KMS-11 (cell line): ENCODE measurements around the gene SFRP2.

Source experiments
- H2AFZ ChIP-seq: fragments of 200-600 bp; sonication (generic); 2 replicates; pipeline ENCODE4 v1.6.1; 2016; ENCODE audit warnings: antibody characterized with exemption, mixed run types, low read depth
- H3K27ac ChIP-seq: fragments of 200-600 bp; sonication (generic); 2 replicates; pipeline ENCODE4 v1.6.1; 2016; ENCODE audit warnings: mild to moderate bottlenecking, mixed run types
- H3K27me3 ChIP-seq: fragments of 200-600 bp; sonication (generic); 2 replicates; pipeline ENCODE4 v1.6.1; 2017; ENCODE audit warnings: mild to moderate bottlenecking, low read depth, mixed run types, moderate library complexity; ENCODE audit not compliant: insufficient read depth
- H3K36me3 ChIP-seq: fragments of 200-600 bp; sonication (generic); 2 replicates; pipeline ENCODE4 v1.6.1; 2017; ENCODE audit warnings: mild to moderate bottlenecking, mixed run types; ENCODE audit not compliant: insufficient read depth
- H3K4me1 ChIP-seq: fragments of 200-600 bp; sonication (generic); 2 replicates; pipeline ENCODE4 v1.6.1; 2016; ENCODE audit warnings: mild to moderate bottlenecking, low read depth, mixed run types; ENCODE audit not compliant: poor library complexity, severe bottlenecking
- H3K4me2 ChIP-seq: fragments of 200-600 bp; sonication (generic); 2 replicates; pipeline ENCODE4 v1.7.0; 2016; ENCODE audit warnings: mild to moderate bottlenecking, mixed run types
- H3K4me3 ChIP-seq: fragments of 200-600 bp; sonication (generic); IDR thresholded peaks from 2 replicates; pipeline ENCODE4 v1.6.1; 2017; ENCODE audit warnings: low read depth, low read length, mixed read lengths; ENCODE audit not compliant: insufficient read depth
- H3K79me2 ChIP-seq: fragments of 200-600 bp; sonication (generic); 2 replicates; pipeline ENCODE4 v1.6.1; 2016; ENCODE audit warnings: low read depth, mixed run types; ENCODE audit not compliant: insufficient read depth
- H3K9ac ChIP-seq: fragments of 200-600 bp; sonication (generic); 2 replicates; pipeline ENCODE4 v1.6.1; 2016; ENCODE audit warnings: mild to moderate bottlenecking, mixed run types
- H4K20me1 ChIP-seq: fragments of 200-600 bp; sonication (generic); 2 replicates; pipeline ENCODE4 v1.6.1; 2016; ENCODE audit warnings: mild to moderate bottlenecking, mixed run types; ENCODE audit not compliant: insufficient read depth
- TF ChIP-seq, protein P1 (sequence below): fragments of 200-600 bp; sonication (generic); conservative IDR thresholded peaks from 2 replicates; pipeline ENCODE4 v1.6.1; 2017; ENCODE audit warnings: low read depth, mild to moderate bottlenecking, antibody characterized with exemption, low read length, moderate library complexity, mixed read lengths

SFRP2 gene

DNA sequence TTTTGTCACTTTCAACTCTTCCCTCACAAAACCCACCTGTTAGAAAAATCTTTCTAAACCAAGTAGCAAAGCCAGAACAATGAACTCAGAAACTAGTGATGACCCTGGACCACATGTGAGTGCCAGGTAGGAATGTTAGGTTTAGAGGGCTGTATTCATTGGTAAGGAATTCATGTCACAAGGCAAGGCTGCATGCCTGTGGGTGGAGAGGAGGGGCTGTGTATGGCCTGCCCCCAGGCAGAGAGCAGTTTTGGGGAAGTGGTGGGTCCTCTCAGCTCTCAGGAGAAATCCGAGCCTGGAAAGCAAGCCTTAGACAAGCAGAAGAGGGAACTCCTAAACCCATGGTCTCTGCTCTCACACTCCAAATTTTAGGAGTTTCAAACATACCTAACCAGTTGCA, 31.5 kb downstream of the SFRP2 start:
- H4K20me1 ChIP-seq: no peaks in the 10 kb centered on the region
- no peaks in the 10 kb centered on the region for H3K36me3 ChIP-seq
- no peak overlapping the region for H3K9ac ChIP-seq
- no peaks in the 10 kb centered on the region for H3K79me2 ChIP-seq
- no peak overlapping the region for H3K27ac ChIP-seq
- no peak overlapping the region for H2AFZ ChIP-seq
- H3K4me1 ChIP-seq: no peaks in the 10 kb centered on the region
- H3K4me3 ChIP-seq: no peak overlapping the region
- no peak overlapping the region for H3K4me2 ChIP-seq
- TF ChIP-seq, protein P1, sequence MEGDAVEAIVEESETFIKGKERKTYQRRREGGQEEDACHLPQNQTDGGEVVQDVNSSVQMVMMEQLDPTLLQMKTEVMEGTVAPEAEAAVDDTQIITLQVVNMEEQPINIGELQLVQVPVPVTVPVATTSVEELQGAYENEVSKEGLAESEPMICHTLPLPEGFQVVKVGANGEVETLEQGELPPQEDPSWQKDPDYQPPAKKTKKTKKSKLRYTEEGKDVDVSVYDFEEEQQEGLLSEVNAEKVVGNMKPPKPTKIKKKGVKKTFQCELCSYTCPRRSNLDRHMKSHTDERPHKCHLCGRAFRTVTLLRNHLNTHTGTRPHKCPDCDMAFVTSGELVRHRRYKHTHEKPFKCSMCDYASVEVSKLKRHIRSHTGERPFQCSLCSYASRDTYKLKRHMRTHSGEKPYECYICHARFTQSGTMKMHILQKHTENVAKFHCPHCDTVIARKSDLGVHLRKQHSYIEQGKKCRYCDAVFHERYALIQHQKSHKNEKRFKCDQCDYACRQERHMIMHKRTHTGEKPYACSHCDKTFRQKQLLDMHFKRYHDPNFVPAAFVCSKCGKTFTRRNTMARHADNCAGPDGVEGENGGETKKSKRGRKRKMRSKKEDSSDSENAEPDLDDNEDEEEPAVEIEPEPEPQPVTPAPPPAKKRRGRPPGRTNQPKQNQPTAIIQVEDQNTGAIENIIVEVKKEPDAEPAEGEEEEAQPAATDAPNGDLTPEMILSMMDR: no peak
- no peaks in the 10 kb centered on the region for H3K27me3 ChIP-seq

DNA sequence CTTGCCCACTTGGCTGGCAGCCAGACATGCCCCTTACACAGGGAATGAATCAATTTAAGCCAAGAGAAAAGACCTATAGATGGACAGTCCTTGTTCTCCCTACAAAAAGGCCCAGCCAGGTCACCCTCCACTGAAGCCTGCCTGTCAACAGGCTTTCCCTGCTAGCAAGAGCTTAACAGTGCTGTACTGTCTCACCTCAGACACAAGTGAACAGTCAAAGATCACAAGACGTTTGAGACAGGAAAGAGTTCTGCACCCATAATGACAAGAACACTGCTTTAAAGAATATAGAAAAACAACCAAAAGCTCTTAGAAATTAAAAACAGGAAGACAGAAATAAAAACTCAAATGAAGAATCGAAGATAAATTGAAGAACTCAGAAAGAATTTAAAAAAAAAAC, 33.7 kb downstream of the SFRP2 start:
- Histone ChIP-seq H3K9ac (no peak overlapping the region), H3K36me3 (no peaks in the 10 kb centered on the region), H3K4me1 (no peaks in the 10 kb centered on the region), H2AFZ (no peak overlapping the region), H3K27ac (no peak overlapping the region), H3K4me3 (no peak overlapping the region), H3K79me2 (no peaks in the 10 kb centered on the region), H3K4me2 (no peak overlapping the region), H4K20me1 (no peaks in the 10 kb centered on the region), H3K27me3 (no peaks in the 10 kb centered on the region)
- TF ChIP-seq, protein P1: no peak

DNA sequence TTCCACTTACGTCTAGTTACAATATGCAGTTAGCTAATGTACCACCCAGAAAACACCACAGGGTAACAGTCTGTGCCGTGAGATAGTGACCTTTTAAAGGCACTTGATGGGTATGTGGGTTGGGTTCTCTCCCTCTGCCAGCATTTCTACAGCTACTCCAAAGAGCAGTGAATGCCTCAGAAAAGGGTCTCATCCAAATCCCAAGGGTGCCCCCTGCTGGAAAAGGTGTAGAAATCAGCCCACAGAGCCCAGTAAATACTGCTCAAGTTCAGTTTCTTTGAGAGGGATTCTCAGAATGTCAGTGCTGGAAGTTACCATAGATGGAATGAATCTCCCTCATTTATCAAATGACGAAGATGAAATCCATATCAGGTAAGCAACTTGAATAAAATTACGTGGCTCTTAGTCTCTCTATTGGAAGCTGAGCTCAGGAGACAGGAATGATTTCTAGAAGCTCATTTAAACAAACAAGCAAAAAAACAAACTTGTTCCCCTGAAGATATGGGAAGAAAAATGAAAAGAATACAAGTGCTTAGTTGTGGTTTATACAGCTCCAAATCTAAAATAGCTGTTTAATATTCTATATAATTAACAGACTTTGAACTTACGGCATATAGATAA, 38.6 kb downstream of the SFRP2 start:
- Histone ChIP-seq H3K79me2 (no peaks in the 10 kb centered on the region), H4K20me1 (no peaks in the 10 kb centered on the region), H3K27me3 (no peaks in the 10 kb centered on the region), H3K36me3 (no peaks in the 10 kb centered on the region), H3K4me2 (no peak overlapping the region), H3K4me1 (no peaks in the 10 kb centered on the region), H3K9ac (no peak overlapping the region), H3K4me3 (no peak overlapping the region), H2AFZ (no peak overlapping the region), H3K27ac (no peak overlapping the region)
- TF ChIP-seq, protein P1: peak; percentile 91

DNA sequence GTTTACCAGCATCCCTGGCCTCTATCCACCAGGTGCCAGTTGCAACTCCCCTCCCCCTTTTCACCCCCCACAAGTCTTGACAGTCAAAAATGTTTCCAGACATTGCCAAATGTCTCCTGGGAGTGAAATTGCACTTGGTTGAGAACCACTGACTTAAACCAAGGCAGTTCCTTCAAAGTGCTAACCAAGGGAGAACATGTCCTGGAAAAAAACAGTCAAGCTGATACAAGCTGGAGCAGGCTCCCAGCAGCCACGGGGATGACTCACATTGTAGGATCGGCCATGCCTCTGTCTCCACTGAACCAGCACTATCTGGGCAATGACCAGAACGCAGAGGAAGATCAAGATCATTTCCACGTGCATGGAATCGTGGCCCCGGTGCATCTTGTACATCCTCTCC, 40.5 kb downstream of the SFRP2 start:
- H3K4me2 ChIP-seq: no peak overlapping the region
- H3K27me3 ChIP-seq: no peaks in the 10 kb centered on the region
- TF ChIP-seq, protein P1: no peak
- H3K4me3 ChIP-seq: no peak overlapping the region
- H3K9ac ChIP-seq: no peak overlapping the region
- H4K20me1 ChIP-seq: no peaks in the 10 kb centered on the region
- H3K79me2 ChIP-seq: no peaks in the 10 kb centered on the region
- H3K36me3 ChIP-seq: no peaks in the 10 kb centered on the region
- no peak overlapping the region for H2AFZ ChIP-seq
- H3K27ac ChIP-seq: no peak overlapping the region
- no peaks in the 10 kb centered on the region for H3K4me1 ChIP-seq
